CD4-positive, alpha-beta T cell treated with Interleukin-21 for 1 hour (primary cell): ENCODE data around the gene UNC45B.
"Not testable (repeated sequence)": the region's sequence is repeated elsewhere in the genome, so short reads cannot be mapped to it uniquely, and the experiment has no call there.

ENCODE experiments used
- DNase-seq: peaks from one replicate; pipeline ENCODE4 v3.0.0-alpha.2; 2020

Gene UNC45B

GRCh38 chr17:35170968-35171771 is 23.6 kb downstream of the UNC45B start:
- DNase-seq: peak; percentile 79

GRCh38 chr17:35171834-35172233 is 24.2 kb downstream of the UNC45B start:
- DNase-seq: peak; percentile 50

- DNase-seq: not testable (repeated sequence)
Measured at GRCh38 chr17:35172321-35172720, 24.7 kb downstream of the UNC45B start.

GRCh38 chr17:35174835-35175334 is 27.3 kb downstream of the UNC45B start:
- no peak for DNase-seq

GRCh38 chr17:35175638-35176415 is 28.2 kb downstream of the UNC45B start:
- DNase-seq: no peak

GRCh38 chr17:35176897-35177296 is 29.3 kb downstream of the UNC45B start:
- no peak for DNase-seq

GRCh38 chr17:35179379-35179778 is 31.8 kb downstream of the UNC45B start:
- not testable (repeated sequence) for DNase-seq

GRCh38 chr17:35183332-35183731 is 35.7 kb downstream of the UNC45B start:
- DNase-seq: no peak

- DNase-seq: no peak
Measured at GRCh38 chr17:35184274-35184673, 36.7 kb downstream of the UNC45B start.

GRCh38 chr17:35185849-35186248 is 38.2 kb downstream of the UNC45B start:
- no peak for DNase-seq

- DNase-seq: no peak
Measured at GRCh38 chr17:35187481-35187880, 39.9 kb downstream of the UNC45B start.

- peak; percentile 16 for DNase-seq
Measured at GRCh38 chr17:35188111-35188510, 40.5 kb downstream of the UNC45B start.

- DNase-seq: no peak
Measured at GRCh38 chr17:35189291-35189690, 41.7 kb downstream of the UNC45B start.

GRCh38 chr17:35191001-35191695 is 43.5 kb downstream of the UNC45B start:
- no peak for DNase-seq

GRCh38 chr17:35192708-35193107 is 45.1 kb downstream of the UNC45B start:
- no peak for DNase-seq

GRCh38 chr17:35194001-35194400 is 46.4 kb downstream of the UNC45B start, which contains the start of gene SLC35G3:
SLC35G3 (minus strand) TSS chr17:35194393; CDS start chr17:35194307, 86 bp downstream.
- DNase-seq: not testable (repeated sequence)

GRCh38 chr17:35195062-35195461 is 47.4 kb downstream of the UNC45B start:
- not testable (repeated sequence) for DNase-seq

- not testable (repeated sequence) for DNase-seq
Measured at GRCh38 chr17:35202582-35202981, 55.0 kb downstream of the UNC45B start.

- DNase-seq: peak; percentile 38
Measured at GRCh38 chr17:35210741-35211140, 63.1 kb downstream of the UNC45B start.

- DNase-seq: no peak
Measured at GRCh38 chr17:35212668-35213067, 65.1 kb downstream of the UNC45B start.

- peak; percentile 19 for DNase-seq
Measured at GRCh38 chr17:35213412-35213940, 65.9 kb downstream of the UNC45B start.

- peak; percentile 88 for DNase-seq
Measured at GRCh38 chr17:35214192-35214591, 66.6 kb downstream of the UNC45B start.
